HepG2 (cell line): ENCODE measurements around the gene ASXL1.
"Not testable (repeated sequence)": the region's sequence is repeated elsewhere in the genome, so short reads cannot be mapped to it uniquely, and the experiment has no call there.

Experiments
- ARNT ChIP-seq: fragments of 450-650 bp; IDR thresholded peaks from 2 replicates; pipeline ENCODE4 v1.6.1; 2017
- CEBPG ChIP-seq: IDR thresholded peaks from 2 replicates; pipeline ENCODE4 v1.6.1; 2016
- EP300 ChIP-seq, 3 experiments: sonication (generic) in 1 of 3; formaldehyde crosslinking in 1 of 3; IDR thresholded peaks; 2 replicates each; pipeline versions ENCODE4 v1.5.1 to v1.6.1; 2011 to 2020; ENCODE audit warnings: low read depth in 2 of 3, low read length in 2 of 3, borderline replicate concordance in 1 of 3, improper control_type of control experiment in 1 of 3, mild to moderate bottlenecking in 1 of 3, missing genetic modification reagents in 1 of 3, moderate library complexity in 1 of 3
- EZH2 ChIP-seq: conservative IDR thresholded peaks from 2 replicates; pipeline ENCODE4 v1.6.1; 2012; ENCODE audit warnings: mild to moderate bottlenecking, low read depth, low read length, moderate library complexity
- FOXK2 ChIP-seq: fragments of 450-650 bp; IDR thresholded peaks from 2 replicates; pipeline ENCODE4 v1.6.1; 2016
- KLF13 ChIP-seq: sonication (generic); formaldehyde crosslinking; IDR thresholded peaks from 2 replicates; pipeline ENCODE4 v1.4.0; 2020; ENCODE audit warnings: mild to moderate bottlenecking, missing genetic modification reagents
- POLR2A ChIP-seq, 2 experiments: IDR thresholded peaks; 2 replicates each; pipeline ENCODE4 v1.6.1; 2011; ENCODE audit warnings: low read depth in 2 of 2, low read length in 2 of 2, mild to moderate bottlenecking in 1 of 2, moderate library complexity in 1 of 2; ENCODE audit not compliant: insufficient read depth in 1 of 2
- POLR2AphosphoS5 ChIP-seq: IDR thresholded peaks from 2 replicates; pipeline ENCODE4 v1.6.1; 2012; ENCODE audit warnings: low read depth, low read length
- SP1 ChIP-seq, 2 experiments: fragments of 450-650 bp in 1 of 2; sonication (generic) in 1 of 2; formaldehyde crosslinking in 1 of 2; IDR thresholded peaks; 2 replicates each; pipeline versions ENCODE4 v1.4.0 to v1.6.1; 2016 to 2020; ENCODE audit warnings: missing genetic modification reagents in 1 of 2
- TAF1 ChIP-seq: sonication (generic); formaldehyde crosslinking; IDR thresholded peaks from 2 replicates; pipeline ENCODE4 v1.4.0; 2020; ENCODE audit warnings: missing genetic modification reagents
- ZHX1 ChIP-seq: sonication (generic); formaldehyde crosslinking; IDR thresholded peaks from 2 replicates; pipeline ENCODE4 v1.8.1; 2022; ENCODE audit warnings: low read depth, mild to moderate bottlenecking, missing genetic modification reagents
- ZNF607 ChIP-seq: sonication (generic); formaldehyde crosslinking; IDR thresholded peaks from 2 replicates; pipeline ENCODE4 v1.5.1; 2020; ENCODE audit warnings: missing genetic modification reagents, mild to moderate bottlenecking, borderline replicate concordance
- TF ChIP-seq, protein P1 (sequence below): sonication (generic); formaldehyde crosslinking; IDR thresholded peaks from 2 replicates; pipeline ENCODE4 v1.5.0; 2020; ENCODE audit warnings: mild to moderate bottlenecking, missing genetic modification reagents, moderate library complexity

DNA sequence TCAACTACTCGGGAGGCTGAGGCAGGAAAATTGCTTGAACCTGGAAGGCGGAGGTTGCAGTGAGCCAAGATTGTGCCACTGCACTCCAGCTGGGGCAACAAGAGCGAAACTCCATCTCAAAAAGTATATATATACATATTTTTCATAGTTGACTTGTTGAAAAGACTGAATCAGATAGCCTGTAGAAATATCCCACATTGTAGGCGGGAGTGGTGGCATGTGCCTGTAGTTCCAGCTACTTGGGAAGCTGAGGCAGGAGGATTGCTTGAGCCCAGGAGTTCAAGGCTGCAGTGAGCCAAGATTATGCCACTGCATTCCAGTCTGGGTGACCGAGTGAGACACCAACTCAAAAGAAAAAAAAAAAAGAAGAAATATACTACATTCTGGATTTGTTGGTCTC, 34.4 kb upstream of the ASXL1 start:
- not testable (repeated sequence) for TF ChIP-seq ZHX1; FOXK2; SP1 (IDR thresholded peaks at IDR 0.05); SP1 (CRISPR knock-in tag; IDR thresholded peaks at IDR 0.05); TAF1; KLF13 (CRISPR knock-in tag); ARNT; CEBPG (CRISPR knock-in tag); POLR2AphosphoS5; EZH2; EP300 (IDR thresholded peaks at IDR 0.05; ENCODE audit: low read depth in 2 of 2, low read length in 2 of 2); EP300 (CRISPR knock-in tag; IDR thresholded peaks at IDR 0.05; ENCODE audit: borderline replicate concordance); ZNF607 (CRISPR knock-in tag); POLR2A (IDR thresholded peaks at IDR 0.05; ENCODE audit: insufficient read depth in 1 of 2, low read depth in 2 of 2, low read length in 2 of 2)
- TF ChIP-seq, protein P1, sequence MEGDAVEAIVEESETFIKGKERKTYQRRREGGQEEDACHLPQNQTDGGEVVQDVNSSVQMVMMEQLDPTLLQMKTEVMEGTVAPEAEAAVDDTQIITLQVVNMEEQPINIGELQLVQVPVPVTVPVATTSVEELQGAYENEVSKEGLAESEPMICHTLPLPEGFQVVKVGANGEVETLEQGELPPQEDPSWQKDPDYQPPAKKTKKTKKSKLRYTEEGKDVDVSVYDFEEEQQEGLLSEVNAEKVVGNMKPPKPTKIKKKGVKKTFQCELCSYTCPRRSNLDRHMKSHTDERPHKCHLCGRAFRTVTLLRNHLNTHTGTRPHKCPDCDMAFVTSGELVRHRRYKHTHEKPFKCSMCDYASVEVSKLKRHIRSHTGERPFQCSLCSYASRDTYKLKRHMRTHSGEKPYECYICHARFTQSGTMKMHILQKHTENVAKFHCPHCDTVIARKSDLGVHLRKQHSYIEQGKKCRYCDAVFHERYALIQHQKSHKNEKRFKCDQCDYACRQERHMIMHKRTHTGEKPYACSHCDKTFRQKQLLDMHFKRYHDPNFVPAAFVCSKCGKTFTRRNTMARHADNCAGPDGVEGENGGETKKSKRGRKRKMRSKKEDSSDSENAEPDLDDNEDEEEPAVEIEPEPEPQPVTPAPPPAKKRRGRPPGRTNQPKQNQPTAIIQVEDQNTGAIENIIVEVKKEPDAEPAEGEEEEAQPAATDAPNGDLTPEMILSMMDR (CRISPR knock-in tag), result not testable (repeated sequence)
